Germinal center (tissue), 1 donor: ENCODE results near the gene GHR.

ENCODE experiments used
- DNase-seq: peaks from one replicate; pipeline ENCODE4 v3.0.0; 2012; ENCODE audit warnings: mixed read lengths, low spot score

GHR gene

DNA sequence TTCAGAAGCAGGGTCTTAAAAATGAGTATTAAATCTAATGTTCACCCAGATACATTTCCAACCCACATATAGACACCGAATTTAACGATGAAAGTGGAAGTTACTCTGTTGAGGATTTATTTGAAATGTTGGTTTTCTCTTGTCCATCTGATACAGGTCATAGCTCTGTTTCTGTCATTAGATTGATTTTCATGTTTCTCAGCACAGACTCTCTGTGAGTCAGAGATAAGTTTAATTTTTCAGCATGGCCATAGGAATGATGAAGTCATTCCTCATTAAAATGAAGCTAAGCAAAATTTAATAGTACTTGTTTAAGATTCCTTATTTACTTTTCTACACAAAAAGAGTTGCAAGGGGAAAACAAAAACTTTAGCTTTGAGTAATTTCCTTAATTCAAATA, 38.8 kb downstream of the GHR start:
- DNase-seq, result no peak

DNA sequence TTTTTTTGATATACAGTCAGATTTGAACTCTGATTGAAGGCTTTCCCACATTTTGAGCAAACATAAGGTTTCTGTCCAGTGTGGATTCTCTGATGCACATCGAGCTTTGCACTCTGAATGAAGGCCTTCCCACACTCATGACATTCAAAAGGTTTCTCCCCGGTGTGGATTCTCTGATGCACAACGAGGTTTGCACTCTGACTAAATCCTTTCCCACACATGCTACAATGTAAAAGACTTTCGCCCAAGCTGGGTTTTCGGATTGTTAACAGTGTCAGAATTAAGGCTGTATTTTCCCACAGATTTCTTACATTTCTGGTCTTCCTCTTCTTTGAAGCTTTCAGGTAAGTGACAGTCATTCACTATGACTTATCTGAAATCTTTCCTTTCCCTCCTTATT, 44.3 kb downstream of the GHR start:
- no peak for DNase-seq

DNA sequence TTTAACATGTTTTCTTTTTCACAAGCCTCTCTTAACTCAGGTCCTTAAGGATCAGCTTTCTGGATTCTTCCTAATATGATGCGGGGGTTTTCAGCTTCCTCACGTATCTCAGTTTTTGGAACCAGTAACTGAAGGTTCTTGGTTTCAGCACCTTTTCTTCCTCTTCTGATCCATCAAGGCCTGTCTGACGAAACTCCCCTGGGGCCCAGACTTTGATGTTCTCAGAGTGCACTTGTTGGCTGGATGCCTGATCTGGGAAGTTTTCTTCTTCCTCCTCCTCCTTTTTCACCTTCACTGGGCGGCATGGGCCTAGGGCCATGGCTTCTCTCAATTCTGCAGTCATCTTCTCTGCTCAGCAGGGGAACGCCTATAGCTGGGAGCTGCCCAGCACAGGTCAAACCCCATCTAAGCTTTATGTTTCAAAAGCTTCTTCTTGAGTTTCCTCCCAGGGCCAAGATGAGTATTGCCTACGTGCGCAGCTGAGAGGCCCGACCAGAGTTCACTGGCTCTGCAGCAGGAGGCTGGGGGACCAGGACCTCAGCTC, 44.8 kb downstream of the GHR start:
- DNase-seq, result no peak

GRCh38 chr5:42483472-42484154, 60.4 kb downstream of the GHR start:
- DNase-seq, result no peak

GRCh38 chr5:42487077-42487476, 63.8 kb downstream of the GHR start:
- no peak for DNase-seq

DNA sequence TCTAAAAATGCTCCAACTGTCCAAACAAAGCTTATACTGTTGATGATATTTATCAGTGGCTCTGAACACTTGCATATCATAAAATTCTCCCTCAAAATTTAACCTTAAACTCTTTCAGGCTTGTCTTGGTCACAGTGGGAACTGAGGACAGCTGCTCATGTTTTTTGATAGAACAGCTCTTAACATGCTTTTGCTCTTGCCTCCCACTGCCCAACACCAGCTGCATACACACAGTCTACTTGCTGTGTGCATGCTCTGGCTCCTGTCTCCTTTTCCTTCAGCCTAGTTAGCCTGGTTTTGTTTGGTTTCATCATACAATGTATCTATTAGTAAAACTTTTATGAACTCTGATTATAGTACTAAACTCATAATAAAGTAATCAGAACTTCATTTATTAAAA, 64.6 kb downstream of the GHR start:
- DNase-seq, result no peak

DNA sequence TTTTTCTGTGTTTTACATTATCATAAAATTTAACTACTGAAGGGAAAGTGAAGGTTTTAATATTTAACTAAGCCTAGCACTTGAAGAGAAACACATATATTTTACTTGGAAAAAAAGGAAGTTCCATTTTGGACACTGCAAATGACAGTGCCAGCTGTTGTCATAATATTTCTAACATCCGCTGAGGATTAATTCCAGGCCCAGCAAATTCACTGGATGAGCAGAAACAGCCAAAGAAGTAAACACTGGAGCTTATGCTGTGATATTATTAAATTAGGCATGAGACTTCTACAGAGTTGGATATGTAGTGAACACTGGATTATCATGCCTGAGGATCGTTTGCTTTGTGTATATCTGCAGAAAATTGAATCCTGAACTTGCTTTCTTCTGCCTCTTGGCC, 67.6 kb downstream of the GHR start:
- no peak for DNase-seq

DNA sequence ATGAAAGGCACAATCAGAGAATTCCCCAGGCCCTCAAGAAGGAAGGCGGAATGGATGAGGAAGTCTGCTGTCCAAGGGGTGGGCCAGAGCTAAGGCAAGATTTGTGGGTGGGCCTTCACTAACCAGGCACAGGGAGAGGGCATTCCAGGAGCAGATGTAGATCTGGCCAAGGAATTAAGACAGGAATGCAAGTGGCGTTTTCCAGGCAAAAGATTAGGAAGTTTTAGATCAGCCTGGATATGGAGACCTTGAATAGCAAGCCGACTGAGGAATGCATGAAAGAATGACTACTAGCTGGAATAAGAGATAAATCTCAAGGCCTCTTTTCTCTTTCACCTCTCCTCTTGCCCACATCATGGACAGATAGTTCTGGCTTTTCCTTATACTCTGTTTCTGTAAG, 68.5 kb downstream of the GHR start:
- DNase-seq, result no peak

GRCh38 chr5:42492974-42493373, 69.7 kb downstream of the GHR start:
- no peak for DNase-seq

GRCh38 chr5:42494414-42494813, 71.2 kb downstream of the GHR start:
- no peak for DNase-seq

DNA sequence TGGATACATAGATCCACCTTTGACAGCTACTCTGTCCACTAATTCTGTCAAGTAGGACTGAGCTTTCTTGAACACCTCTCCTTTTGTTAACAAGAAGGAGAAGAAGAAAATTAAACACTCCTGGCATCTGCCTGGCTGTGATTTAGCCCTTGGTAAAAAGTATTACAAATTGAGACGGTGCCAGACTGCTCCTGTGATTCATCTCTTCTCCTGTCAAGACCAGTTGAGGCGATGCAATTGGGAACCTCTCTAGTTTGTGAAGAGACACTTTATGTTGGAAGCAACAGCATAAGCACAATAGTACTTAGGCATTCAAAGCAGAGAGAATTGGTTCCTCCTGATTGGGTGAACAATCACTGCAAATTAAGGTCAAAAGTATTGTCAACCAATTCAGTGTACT, 72.7 kb downstream of the GHR start:
- no peak for DNase-seq

GRCh38 chr5:42496397-42497156, 73.3 kb downstream of the GHR start:
- DNase-seq, result no peak

GRCh38 chr5:42498000-42498399, 74.8 kb downstream of the GHR start:
- no peak for DNase-seq

GRCh38 chr5:42499016-42499415, 75.8 kb downstream of the GHR start:
- no peak for DNase-seq

- DNase-seq, result no peak
Measured at GRCh38 chr5:42500003-42500599, 76.9 kb downstream of the GHR start.

DNA sequence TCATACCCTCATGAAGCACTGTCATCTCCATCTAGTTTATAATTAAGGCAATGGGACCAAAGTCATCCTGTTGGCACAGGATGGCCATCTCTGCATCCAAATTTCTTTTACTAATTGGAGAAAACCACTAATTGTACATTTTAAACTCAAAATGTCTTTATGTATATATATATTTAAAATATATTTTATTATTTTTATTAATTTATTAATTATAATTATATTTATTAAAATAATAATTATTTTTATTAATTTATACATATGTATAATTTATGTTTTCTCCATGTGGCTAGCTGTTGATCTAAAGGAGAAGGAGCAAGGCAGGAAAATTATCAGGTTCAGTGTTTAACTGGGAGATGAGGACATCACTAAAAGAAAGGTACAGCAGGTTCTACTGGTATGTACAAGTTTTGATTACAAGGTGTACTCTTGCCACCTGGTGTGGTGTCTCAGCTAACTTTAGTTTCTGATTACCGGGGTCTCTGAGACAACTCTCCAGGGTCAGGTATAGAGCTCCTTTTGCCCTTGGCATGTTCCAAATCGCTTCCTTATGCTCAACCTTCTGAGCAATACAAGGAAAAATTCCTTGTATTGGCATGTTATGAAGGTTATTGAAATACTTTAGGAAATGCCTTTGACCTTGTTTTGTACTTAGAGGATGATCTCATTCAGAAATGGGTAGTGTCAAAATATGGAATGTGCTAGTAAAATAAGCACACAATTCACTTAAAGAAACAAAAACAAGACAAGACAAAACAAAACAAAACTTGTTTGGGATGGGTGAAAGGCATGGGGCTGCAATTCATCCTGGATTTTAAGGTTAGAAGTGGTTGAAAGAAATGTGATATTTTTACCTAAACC, 79.6 kb downstream of the GHR start:
- no peak for DNase-seq

GRCh38 chr5:42506662-42507061, 83.4 kb downstream of the GHR start:
- DNase-seq, result no peak

DNA sequence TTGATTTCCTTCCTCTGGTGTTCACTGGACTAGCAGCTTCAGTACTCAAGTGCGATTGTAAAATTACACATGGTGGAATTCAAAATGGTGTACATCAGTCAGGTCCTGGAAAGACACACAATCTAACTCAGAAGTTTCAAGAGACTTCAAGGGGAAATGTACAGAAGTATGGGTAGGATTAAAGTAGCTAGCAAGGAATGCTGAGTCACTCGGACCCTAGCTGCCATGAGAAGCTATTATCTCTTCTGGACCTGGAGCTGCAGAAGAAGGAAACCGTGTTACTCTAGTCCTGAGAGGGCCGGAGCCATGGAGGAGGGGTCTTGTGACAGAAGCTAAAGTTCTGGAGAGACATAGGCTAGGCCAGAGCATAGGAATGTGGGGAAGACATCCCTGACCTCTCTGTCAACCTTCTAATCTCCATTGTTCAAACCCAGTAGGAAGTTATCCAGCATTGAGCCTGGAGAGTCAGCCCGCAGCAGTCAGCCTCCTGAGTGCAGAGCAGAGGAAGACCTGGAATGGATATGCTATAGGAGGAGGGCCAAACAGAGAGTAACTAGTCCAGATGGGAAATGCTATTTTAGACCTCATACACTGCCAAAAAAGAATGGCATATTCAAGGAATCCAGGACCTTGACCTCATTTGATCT, 84.3 kb downstream of the GHR start:
- DNase-seq, result no peak

DNA sequence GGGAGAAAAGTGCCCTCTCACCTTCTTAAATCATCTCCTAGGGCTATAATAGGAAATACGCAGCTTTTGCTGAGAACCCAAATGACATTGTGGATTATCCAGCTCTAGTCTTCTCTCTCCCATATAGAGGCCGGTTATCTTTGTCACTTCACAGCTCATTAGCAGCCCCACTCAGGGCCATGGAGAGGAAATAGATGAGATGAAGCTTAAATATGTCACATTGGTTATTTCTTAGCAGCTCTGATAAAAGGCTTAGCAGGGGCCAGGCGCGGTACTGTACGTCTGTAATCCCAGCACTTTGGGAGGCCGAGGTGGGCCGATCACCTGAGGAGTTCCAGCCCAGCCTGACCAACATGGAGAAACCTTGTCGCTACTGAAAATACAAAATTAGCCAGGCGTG, 90.0 kb downstream of the GHR start:
- DNase-seq, result no peak

GRCh38 chr5:42514754-42515153, 91.5 kb downstream of the GHR start:
- DNase-seq, result no peak

GRCh38 chr5:42515504-42515903, 92.3 kb downstream of the GHR start:
- no peak for DNase-seq
